Kidney epithelial cell (primary cell): ENCODE results near the gene SLC6A12. TPM values are rescaled to one million over a fixed set of nuclear protein-coding genes. Genes with fewer than 3 reads are reported as not detected.

Source experiments
- DNase-seq: peaks from one replicate; pipeline ENCODE4 v3.0.0-alpha.2; 2010; ENCODE audit warnings: low read depth
- H3K27me3 ChIP-seq: 2 replicates; pipeline ENCODE4 v1.6.0; 2011; ENCODE audit warnings: low read length; ENCODE audit not compliant: control insufficient read depth, insufficient read depth
- H3K36me3 ChIP-seq: 2 replicates; pipeline ENCODE4 v1.5.1; 2011; ENCODE audit warnings: low read length; ENCODE audit not compliant: control insufficient read depth, insufficient read depth
- H3K4me3 ChIP-seq: 2 replicates; pipeline ENCODE4 v1.5.1; 2011; ENCODE audit warnings: low read depth, mild to moderate bottlenecking, control low read depth, low read length
- total RNA-seq: library from RNA; depleted of rRNA; stranded (reverse); fragments of >200 nt; gene quantifications from 2 replicates; pipeline ENCODE4 v1.2.3, GENCODE V29; 2015
- TF ChIP-seq, protein P1 (sequence below): IDR thresholded peaks from 2 replicates; pipeline ENCODE4 v1.5.1; 2011; ENCODE audit warnings: mild to moderate bottlenecking, moderate library complexity, low read length, control low read depth, inconsistent platforms; ENCODE audit not compliant: insufficient read depth, poor library complexity, severe bottlenecking

Gene SLC6A12
- total RNA-seq, 1 donor from 2014 or later = not detected

DNA sequence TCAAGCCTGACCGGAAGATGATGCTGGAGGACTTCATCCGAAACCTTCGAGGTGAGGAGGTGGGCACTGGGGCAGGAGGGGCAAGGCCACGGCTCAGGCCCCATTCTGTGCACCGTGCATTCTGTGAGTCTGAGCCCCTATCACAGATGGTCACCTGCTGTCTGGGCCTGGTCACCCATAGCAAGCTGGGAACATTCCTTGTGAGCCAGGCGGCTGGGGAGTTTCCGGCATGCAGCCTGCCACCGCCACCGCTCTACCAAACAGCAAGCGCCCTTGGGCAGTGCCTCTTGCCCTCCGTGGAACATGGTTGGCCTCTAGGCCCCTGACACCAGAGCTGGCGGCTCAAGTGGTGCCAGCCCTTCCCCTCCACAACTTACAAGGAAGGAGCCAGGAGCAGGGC lies 56.3 kb downstream of the SLC6A12 start:
- no peak for DNase-seq
- no peaks in the 10 kb centered on the region for H3K36me3 ChIP-seq
- TF ChIP-seq, protein P1, sequence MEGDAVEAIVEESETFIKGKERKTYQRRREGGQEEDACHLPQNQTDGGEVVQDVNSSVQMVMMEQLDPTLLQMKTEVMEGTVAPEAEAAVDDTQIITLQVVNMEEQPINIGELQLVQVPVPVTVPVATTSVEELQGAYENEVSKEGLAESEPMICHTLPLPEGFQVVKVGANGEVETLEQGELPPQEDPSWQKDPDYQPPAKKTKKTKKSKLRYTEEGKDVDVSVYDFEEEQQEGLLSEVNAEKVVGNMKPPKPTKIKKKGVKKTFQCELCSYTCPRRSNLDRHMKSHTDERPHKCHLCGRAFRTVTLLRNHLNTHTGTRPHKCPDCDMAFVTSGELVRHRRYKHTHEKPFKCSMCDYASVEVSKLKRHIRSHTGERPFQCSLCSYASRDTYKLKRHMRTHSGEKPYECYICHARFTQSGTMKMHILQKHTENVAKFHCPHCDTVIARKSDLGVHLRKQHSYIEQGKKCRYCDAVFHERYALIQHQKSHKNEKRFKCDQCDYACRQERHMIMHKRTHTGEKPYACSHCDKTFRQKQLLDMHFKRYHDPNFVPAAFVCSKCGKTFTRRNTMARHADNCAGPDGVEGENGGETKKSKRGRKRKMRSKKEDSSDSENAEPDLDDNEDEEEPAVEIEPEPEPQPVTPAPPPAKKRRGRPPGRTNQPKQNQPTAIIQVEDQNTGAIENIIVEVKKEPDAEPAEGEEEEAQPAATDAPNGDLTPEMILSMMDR = no peak
- no peak overlapping the region for H3K4me3 ChIP-seq
- peaks cover 8% of the 10 kb centered on the region for H3K27me3 ChIP-seq

DNA sequence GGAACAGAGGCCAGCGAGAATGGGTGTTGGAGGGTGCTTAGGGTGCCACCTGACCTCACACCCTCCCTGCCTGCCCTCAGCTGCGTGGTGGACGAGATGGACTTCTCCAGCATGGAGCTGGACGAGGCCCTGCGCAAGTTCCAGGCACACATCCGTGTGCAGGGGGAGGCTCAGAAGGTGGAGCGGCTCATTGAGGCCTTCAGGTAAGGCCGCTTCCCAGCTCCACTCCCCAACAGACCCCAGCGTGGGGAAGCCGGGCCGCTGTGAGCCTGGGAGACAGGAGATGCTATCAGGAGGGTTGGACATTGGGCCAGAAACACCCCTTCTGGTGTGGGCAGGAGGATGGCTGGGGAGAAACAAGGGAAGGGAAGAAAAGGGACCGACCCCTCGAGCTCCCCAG lies 57.0 kb downstream of the SLC6A12 start:
- DNase-seq = no peak
- H3K4me3 ChIP-seq = no peak overlapping the region
- no peaks in the 10 kb centered on the region for H3K36me3 ChIP-seq
- peaks cover 10% of the 10 kb centered on the region for H3K27me3 ChIP-seq
- TF ChIP-seq, protein P1 = no peak

DNA sequence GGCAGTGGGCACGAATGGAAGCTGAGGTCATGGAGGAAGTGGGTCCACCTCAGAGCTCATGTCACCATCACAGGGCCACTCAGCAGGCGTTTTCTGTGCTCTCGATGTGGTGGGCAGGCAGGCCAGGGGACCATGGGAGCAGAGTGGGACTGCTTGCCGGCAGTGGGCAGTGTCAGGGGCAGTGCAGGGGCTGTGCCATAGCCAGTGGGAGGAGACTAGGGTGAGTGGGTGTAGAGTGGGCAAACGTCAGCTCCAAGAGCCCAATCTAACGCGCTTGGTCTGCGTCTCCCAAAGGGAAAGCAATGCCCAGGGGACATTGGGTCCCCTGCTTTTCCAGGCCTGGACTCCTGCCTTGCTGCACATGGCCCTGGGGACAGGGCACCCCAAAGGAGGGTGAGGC lies 58.3 kb downstream of the SLC6A12 start:
- Histone ChIP-seq H3K4me3 (no peak overlapping the region), H3K27me3 (peaks cover 10% of the 10 kb centered on the region), H3K36me3 (no peaks in the 10 kb centered on the region)
- no peak for DNase-seq
- TF ChIP-seq, protein P1 = no peak

DNA sequence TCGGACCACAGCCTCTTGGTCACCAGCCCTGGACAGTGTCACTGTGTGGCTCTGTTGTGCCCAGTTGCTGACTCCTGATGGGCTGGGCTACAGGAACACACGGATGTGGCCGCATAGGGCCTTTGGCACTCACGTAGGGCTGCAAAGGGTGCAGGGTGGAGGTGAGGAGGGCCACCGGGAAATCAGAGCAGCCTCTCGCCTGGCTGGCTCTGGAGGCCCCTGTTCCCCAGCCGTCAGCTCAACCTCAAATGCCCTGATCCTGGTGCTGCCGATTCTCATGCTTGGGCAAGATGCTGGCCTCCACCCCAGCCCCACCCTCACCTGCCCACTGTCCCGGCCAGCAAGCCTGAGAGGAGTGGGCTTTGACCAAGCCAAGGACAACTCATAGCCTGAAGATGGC lies 59.0 kb downstream of the SLC6A12 start:
- Histone ChIP-seq H3K36me3 (no peaks in the 10 kb centered on the region), H3K4me3 (no peak overlapping the region), H3K27me3 (peaks cover 13% of the 10 kb centered on the region)
- no peak for DNase-seq
- TF ChIP-seq, protein P1 = no peak

DNA sequence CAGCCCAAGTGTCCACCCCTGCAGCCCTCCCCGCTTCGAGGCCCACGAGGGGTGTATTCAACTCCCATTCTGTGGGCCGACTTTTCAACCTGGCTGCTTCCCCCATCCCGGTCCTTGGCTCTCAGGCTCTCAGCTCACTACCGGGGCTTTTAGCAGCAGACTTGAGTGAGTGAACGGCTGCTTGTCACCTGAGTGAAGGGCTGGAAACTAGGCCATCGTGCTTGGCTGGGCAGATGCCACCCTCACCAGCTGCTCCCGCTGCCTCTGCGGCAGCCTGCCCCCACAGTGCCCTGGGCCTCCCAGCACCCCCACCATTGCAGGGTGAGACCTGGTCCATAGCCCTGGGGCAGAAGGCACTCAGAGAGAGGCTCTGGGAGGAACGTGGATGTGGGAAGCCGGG lies 59.9 kb downstream of the SLC6A12 start:
- H3K27me3 ChIP-seq = peaks cover 18% of the 10 kb centered on the region
- TF ChIP-seq, protein P1 = no peak

DNA sequence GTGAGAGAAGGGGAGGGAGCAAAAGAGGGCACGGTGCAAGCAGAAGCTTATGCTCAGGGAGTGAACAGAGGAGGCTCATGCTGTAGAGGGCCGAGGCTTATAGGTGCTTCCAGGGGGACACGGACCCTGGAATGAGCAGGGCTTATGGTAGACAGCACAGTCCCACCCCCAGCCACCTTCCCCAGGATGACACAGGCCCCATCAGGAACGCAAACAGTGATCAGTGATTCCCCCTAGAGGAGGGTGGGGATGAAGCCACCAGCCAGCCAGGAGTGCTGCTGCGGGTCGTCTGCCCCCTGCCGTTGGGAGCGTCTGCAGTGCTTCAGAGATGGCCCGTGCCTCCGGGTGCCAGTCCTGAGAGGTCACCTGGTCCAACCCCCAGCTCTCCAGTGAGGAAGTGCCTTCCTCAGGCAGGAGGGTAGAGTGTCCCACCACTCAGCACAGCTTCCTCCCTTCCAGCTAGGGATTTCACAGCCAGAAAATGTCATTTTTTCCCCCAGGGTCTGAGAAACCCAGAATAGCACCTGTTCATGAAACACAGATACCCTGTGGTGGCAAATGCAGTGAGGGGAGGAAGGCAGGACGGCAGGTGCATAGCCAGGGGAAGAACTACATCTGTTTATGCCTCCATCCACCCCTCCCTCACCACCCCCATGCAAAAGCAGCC lies 60.7 kb downstream of the SLC6A12 start:
- no peaks in the 10 kb centered on the region for H3K36me3 ChIP-seq
- peaks cover 19% of the 10 kb centered on the region for H3K27me3 ChIP-seq
- no peak overlapping the region for H3K4me3 ChIP-seq
- DNase-seq = peak; percentile 14
- TF ChIP-seq, protein P1 = peak; percentile 98

More for the DNA sequence above, 59.9 kb downstream of the SLC6A12 start:
- no peak for DNase-seq
- Histone ChIP-seq H3K4me3 (no peak overlapping the region), H3K36me3 (no peaks in the 10 kb centered on the region)
